Adrenal gland (tissue), 12 donors: ENCODE measurements around the gene FUNDC1. TPM values are rescaled to one million over a fixed set of nuclear protein-coding genes. Genes with fewer than 3 reads are reported as not detected.
"Not testable (repeated sequence)": the region's sequence is repeated elsewhere in the genome, so short reads cannot be mapped to it uniquely, and the experiment has no call there.

ENCODE experiments used
- DNase-seq, 7 donors: peaks; one replicate each; pipeline ENCODE4 v3.0.0-alpha.2; 2019 to 2020
- H3K27ac ChIP-seq, 5 donors: fragments of 200-600 bp; sonication (generic) in 4 of 5; 1 replicate in 3 of 5; 2 replicates in 2 of 5; pipeline versions ENCODE4 v1.5.1 to v1.8.0; 2016 to 2020; ENCODE audit warnings: mild to moderate bottlenecking in 1 of 5
- H3K27me3 ChIP-seq: fragments of 200-600 bp; 2 replicates; pipeline ENCODE4 v1.8.0; 2021
- H3K36me3 ChIP-seq, 2 donors: fragments of 200-600 bp; replicated peaks in 1 of 2; 1 replicate in 1 of 2; 2 replicates in 1 of 2; pipeline versions ENCODE4 v1.5.1 to v1.8.0; 2018 to 2022
- H3K4me1 ChIP-seq, 2 donors: fragments of 200-600 bp; replicated peaks in 1 of 2; 1 replicate in 1 of 2; 2 replicates in 1 of 2; pipeline versions ENCODE4 v1.5.1 to v1.8.0; 2018 to 2021
- H3K4me3 ChIP-seq, 4 donors: fragments of 200-600 bp; sonication (generic) in 3 of 4; one replicate each; pipeline ENCODE4 v1.5.1; 2016 to 2018
- H3K9me3 ChIP-seq, 3 donors: fragments of 200-600 bp; sonication (generic) in 1 of 3; replicated peaks in 1 of 3; 1 replicate in 2 of 3; 2 replicates in 1 of 3; pipeline versions ENCODE4 v1.5.1 to v1.8.0; 2016 to 2021
- POLR2A ChIP-seq, 2 donors: fragments of 450-650 bp; IDR thresholded peaks; one replicate each; pipeline ENCODE4 v1.6.1; 2017; ENCODE audit warnings: antibody characterized with exemption in 2 of 2, mild to moderate bottlenecking in 2 of 2, moderate library complexity in 1 of 2
- WGBS, 4 donors: extraction: QIAGEN DNeasy Blood & Tissue Kit in 2 of 4; methylation state at CpG; one replicate each; pipeline versions ENCODE4 v1.1.5 to v1.1.7; 2013 to 2017; 5-methylcytosine and 5-hydroxymethylcytosine counted together
- intact Hi-C, 2 donors: fragments of 100-400 bp; cut with DNase I; formaldehyde crosslinking; loops; one replicate each; pipeline versions ENCODE4 v1.14.1 to v1.15.0; 2022 to 2023
- polyA plus RNA-seq, 3 donors: library from polyadenylated mRNA; stranded (reverse); fragments of 200-250 nt in 2 of 3; fragments of 350-450 nt in 1 of 3; fragmentation: Illumina TruSeq in 1 of 3; extraction: RNeasy Lipid Tissue Mini Kit (QIAGEN cat#74804) in 1 of 3; gene quantifications; one replicate each; pipeline ENCODE4 v1.2.3, GENCODE V29; 2013 to 2014
- total RNA-seq, 9 donors: library from RNA; depleted of rRNA in 4 of 9; stranded (reverse); fragments of >200 nt in 4 of 9; fragments of 120-200 nt in 1 of 9; fragmentation: NEBNext Ultra II Directional in 1 of 9; extraction: Animal tissue kit (Norgen Biotek cat#: 25700) in 1 of 9; gene quantifications; one replicate each; pipeline versions ENCODE4 v1.1.0 to v1.2.4, GENCODE V29; 2013 to 2023
- TF ChIP-seq, protein P1 (sequence below), 6 experiments: fragments of 450-650 bp in 4 of 6; fragments of 200-600 bp in 2 of 6; sonication (generic) in 1 of 6; IDR thresholded peaks; 1 replicate in 5 of 6; 2 replicates in 1 of 6; pipeline versions ENCODE4 v1.5.1 to v1.8.0; 2016 to 2021; ENCODE audit warnings: antibody characterized with exemption in 6 of 6, mild to moderate bottlenecking in 2 of 6, moderate library complexity in 1 of 6
- donor health status: healthy with polysubstance abuse.
- donor health status: Bipolar disorder and iron deficiency.
- donor health status: DM: yes; HTN: yes; CAD: no.
- donor health status: DM: no; HTN: no; CAD: no.
- donor health status: DM: no; HTN: no; CAD: no.
- donor health status: DM: yes; HTN: yes; CAD: no.

FUNDC1 gene
- total and polyA plus RNA-seq, 12 donors = 5.0 to 39.2 (median 17.6) TPM

DNA sequence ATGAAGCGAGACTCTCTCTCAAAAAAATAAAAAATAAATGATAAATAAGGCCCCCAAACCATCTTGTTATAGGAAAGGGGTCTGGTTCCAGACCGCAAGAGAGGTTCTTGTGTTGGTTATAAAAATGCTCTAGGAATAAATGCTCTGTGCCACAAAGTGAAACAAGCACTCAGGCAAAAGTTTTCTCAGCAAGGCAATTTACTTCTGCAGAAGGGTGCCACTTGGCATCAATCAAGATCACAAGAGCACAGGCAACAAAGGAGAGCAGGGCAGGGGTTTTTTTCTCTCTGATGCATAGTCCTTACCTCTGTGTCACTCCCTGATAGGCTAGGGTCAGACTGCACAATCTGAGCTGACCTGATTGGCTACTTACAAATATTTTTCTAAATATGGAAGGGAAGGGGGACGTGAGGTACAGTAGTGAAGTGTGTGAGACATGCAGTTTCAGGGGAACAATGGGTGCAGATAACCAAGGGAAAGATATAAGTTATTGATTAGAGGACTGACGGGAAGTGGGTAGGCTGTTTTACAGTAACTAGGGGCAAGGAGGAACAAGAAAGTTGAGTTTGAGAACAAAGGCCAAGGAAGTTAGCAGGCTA lies 29.8 kb upstream of the FUNDC1 start:
- no peaks in the 10 kb centered on the region for H3K4me1 ChIP-seq
- WGBS, 4 donors = 85 to 95% (median 87%) methylated on average over 4 of the region's 4 CpGs
- intact Hi-C loops = no loop called here
- no peak overlapping the region for H3K4me3 ChIP-seq
- no peak for DNase-seq
- no peaks in the 10 kb centered on the region for H3K9me3 ChIP-seq
- no peaks in the 10 kb centered on the region for H3K27me3 ChIP-seq
- H3K27ac ChIP-seq = no peak overlapping the region
- TF ChIP-seq POLR2A (IDR thresholded peaks at IDR 0.05) = no peak
- TF ChIP-seq, protein P1, sequence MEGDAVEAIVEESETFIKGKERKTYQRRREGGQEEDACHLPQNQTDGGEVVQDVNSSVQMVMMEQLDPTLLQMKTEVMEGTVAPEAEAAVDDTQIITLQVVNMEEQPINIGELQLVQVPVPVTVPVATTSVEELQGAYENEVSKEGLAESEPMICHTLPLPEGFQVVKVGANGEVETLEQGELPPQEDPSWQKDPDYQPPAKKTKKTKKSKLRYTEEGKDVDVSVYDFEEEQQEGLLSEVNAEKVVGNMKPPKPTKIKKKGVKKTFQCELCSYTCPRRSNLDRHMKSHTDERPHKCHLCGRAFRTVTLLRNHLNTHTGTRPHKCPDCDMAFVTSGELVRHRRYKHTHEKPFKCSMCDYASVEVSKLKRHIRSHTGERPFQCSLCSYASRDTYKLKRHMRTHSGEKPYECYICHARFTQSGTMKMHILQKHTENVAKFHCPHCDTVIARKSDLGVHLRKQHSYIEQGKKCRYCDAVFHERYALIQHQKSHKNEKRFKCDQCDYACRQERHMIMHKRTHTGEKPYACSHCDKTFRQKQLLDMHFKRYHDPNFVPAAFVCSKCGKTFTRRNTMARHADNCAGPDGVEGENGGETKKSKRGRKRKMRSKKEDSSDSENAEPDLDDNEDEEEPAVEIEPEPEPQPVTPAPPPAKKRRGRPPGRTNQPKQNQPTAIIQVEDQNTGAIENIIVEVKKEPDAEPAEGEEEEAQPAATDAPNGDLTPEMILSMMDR (IDR thresholded peaks at IDR 0.05) = no peak
- H3K36me3 ChIP-seq = no peaks in the 10 kb centered on the region

DNA sequence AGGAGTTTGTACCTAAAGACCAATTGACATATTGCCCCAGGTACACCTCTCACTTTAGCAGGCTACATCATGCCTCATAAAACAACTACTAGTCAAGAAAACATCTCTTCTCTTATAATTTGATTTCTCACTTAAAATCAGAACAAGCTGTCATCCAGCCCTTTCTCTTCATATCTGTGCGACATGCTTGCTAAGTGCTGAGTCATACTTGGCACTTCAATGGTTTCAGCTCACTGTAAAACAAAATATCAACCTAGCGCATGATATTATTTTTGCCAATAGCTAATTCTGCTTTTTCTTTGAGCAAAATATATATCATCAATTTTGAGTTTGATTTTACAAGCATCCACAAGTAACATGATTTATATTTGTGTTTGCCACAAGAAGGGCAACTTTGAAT lies 27.9 kb upstream of the FUNDC1 start:
- TF ChIP-seq, protein P1 (IDR thresholded peaks at IDR 0.05) = no peak
- no peak for TF ChIP-seq POLR2A (IDR thresholded peaks at IDR 0.05)
- DNase-seq = peak in 1 of 7 donors; percentile 1
- Histone ChIP-seq H3K4me1 (no peaks in the 10 kb centered on the region), H3K27me3 (no peaks in the 10 kb centered on the region), H3K36me3 (no peaks in the 10 kb centered on the region), H3K4me3 (no peak overlapping the region), H3K9me3 (no peaks in the 10 kb centered on the region), H3K27ac (no peak overlapping the region)
- intact Hi-C loops = no loop called here
- WGBS, 4 donors = 40 to 61% (median 51%) methylated on average over 2 of the region's 2 CpGs

- 70 to 80% (median 73%) methylated on average over 1 of the region's 1 CpG for WGBS, 4 donors
- H3K9me3 ChIP-seq = no peaks in the 10 kb centered on the region
- H3K36me3 ChIP-seq = no peaks in the 10 kb centered on the region
- no peak overlapping the region for H3K4me3 ChIP-seq
- no peak for DNase-seq
- H3K27ac ChIP-seq = no peak overlapping the region
- H3K27me3 ChIP-seq = no peaks in the 10 kb centered on the region
- intact Hi-C loops = no loop called here
- no peak for TF ChIP-seq POLR2A (IDR thresholded peaks at IDR 0.05)
- TF ChIP-seq, protein P1 (IDR thresholded peaks at IDR 0.05) = no peak
- no peaks in the 10 kb centered on the region for H3K4me1 ChIP-seq
Observed at GRCh38 chrX:44569122-44569521, 26.5 kb upstream of the FUNDC1 start.

DNA sequence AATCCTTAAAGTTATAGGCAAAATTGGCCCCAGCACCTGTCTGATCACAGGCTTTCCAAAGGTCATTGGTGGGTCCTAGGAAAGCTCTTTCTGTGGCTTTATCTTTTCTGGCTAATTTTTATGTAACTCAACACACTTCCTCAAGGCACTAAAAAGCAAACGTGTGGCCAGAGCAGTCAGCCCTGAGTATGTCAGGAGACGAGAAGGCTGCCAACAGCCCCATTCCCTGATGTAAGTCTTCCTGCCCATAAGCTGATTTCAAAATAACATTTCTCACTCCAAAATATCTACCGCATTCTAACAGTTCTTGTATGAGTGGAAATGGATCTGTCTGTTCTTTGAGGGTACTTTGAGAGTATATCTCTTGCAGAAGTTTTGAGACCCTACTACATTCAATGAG lies 25.5 kb upstream of the FUNDC1 start:
- WGBS, 4 donors = 52 to 74% (median 57%) methylated on average over 3 of the region's 3 CpGs
- no peaks in the 10 kb centered on the region for H3K27me3 ChIP-seq
- H3K27ac ChIP-seq = no peak overlapping the region
- intact Hi-C loops = no loop called here
- DNase-seq = no peak
- TF ChIP-seq, protein P1 (IDR thresholded peaks at IDR 0.05) = no peak
- no peak for TF ChIP-seq POLR2A (IDR thresholded peaks at IDR 0.05)
- no peaks in the 10 kb centered on the region for H3K4me1 ChIP-seq
- H3K4me3 ChIP-seq = no peak overlapping the region
- H3K9me3 ChIP-seq = no peaks in the 10 kb centered on the region
- H3K36me3 ChIP-seq = no peaks in the 10 kb centered on the region

DNA sequence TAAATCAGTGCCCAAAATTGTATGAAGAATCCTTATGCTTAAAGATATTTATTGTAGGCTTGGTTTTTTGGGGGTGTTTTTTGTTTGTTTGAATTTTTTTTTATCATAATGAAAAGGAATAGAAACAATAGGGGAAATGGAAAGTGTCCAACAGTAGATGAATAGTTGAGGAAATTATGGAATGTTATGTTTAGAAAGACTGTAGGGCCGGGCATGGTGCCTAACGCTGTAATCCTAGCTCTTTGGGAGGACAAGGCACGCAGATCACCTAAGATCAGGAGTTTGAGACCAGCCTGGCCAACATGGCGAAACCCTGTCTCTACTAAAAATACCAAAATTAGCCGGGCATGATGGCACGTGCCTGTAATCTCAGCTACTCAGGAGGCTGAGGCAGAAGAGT lies 19.2 kb upstream of the FUNDC1 start:
- 66 to 84% (median 77%) methylated on average over 4 to 6 of the region's 6 CpGs for WGBS, 4 donors
- intact Hi-C loops, H3K9me3 ChIP-seq, H3K4me3 ChIP-seq, DNase-seq, H3K27me3 ChIP-seq, H3K36me3 ChIP-seq, H3K27ac ChIP-seq, H3K4me1 ChIP-seq: not testable (repeated sequence)
